GM18502 (cell line): ENCODE data around the gene FIG4.
"Not testable (repeated sequence)": the region's sequence is repeated elsewhere in the genome, so short reads cannot be mapped to it uniquely, and the experiment has no call there.

Experiments used
- ATAC-seq: cut with Tn5 transposase; IDR thresholded peaks from one replicate; pipeline ENCODE4 v1.9.1; 2021; ENCODE audit warnings: mild to moderate bottlenecking; ENCODE audit not compliant: unreplicated experiment, poor library complexity

FIG4 gene

GRCh38 chr6:109834595-109835437 is 143.7 kb downstream of the FIG4 start:
- no peak for ATAC-seq

GRCh38 chr6:109840034-109840433 is 148.9 kb downstream of the FIG4 start:
- no peak for ATAC-seq

- no peak for ATAC-seq
Measured at GRCh38 chr6:109840796-109841195, 149.7 kb downstream of the FIG4 start.

- no peak for ATAC-seq
Measured at GRCh38 chr6:109841869-109842268, 150.8 kb downstream of the FIG4 start.

DNA sequence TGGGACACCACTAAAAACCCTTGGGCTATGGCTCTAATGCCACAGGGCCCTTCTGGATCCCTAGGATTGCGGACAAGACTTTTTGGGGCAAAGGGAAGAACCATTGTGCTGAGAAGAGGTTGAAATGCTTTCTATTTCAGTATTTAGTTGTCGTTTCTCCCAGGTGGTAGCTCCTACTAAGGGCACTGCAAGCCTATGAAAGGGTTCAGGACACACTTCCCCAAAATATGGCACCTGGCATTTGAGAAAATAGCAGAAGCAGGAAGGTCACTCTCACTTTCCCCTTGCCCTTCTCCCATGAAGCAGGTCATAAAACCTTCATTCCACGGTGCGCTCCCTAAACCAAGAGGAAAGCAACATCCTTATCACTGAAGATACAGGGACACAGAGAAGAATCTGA is 161.6 kb downstream of the FIG4 start:
- no peak for ATAC-seq

GRCh38 chr6:109853426-109853825 is 162.3 kb downstream of the FIG4 start:
- no peak for ATAC-seq

DNA sequence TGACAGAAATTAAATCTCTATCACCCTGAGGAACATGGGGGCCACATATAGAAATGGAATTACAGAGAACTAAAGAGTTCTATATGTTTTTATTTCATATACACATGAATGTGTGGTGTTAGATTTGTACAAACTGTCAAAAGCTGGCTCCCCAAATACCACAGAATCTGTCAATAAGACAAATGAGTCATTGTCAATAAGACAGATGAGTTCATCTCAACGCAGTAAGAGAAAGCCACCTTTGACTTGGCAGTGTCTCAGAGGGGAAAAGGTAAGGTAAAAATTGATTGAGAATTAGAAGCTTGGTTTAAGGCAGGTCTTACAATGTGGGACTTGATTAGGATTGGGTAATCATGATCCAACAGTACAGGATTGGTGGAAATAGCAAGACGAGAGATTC is 162.9 kb downstream of the FIG4 start:
- no peak for ATAC-seq

DNA sequence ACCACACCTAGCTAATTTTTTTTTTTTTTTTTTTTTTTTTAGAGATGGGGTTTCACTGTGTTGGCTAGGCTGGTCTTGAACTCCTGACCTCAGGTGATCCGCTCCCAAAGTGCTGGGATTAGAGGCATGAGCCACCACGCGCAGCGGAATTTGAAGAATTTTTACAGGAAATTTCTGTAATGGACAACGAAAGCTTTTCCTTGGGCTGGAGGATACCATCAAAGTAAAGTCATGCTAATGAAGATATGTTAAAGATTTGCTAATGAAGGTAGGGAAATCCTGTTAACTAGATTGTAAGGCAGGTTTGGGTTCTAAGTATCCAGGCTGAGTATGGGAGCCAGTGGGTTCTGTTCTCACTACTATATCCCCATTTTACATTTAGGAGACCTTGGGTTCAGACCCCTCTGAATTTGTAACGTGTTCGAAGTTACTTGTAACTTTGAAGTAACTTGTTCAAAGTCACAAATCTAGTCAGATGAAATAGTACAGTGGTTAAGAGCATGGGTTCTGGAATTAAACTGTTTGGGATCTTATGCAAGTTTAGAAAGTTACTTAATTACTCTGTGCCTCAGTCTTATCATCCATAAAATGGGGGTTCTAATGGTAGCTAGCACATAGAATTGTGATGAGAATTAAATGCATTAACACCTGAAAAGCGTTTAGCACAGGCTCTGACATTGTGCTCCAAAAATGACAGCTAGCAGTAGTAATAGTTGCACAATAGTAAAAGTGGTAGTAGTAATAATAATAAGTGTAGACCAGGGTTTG is 163.6 kb downstream of the FIG4 start:
- ATAC-seq = no peak

GRCh38 chr6:109855476-109856040 is 164.5 kb downstream of the FIG4 start:
- not testable (repeated sequence) for ATAC-seq

- ATAC-seq = no peak
Measured at GRCh38 chr6:109861946-109862345, 170.8 kb downstream of the FIG4 start.

DNA sequence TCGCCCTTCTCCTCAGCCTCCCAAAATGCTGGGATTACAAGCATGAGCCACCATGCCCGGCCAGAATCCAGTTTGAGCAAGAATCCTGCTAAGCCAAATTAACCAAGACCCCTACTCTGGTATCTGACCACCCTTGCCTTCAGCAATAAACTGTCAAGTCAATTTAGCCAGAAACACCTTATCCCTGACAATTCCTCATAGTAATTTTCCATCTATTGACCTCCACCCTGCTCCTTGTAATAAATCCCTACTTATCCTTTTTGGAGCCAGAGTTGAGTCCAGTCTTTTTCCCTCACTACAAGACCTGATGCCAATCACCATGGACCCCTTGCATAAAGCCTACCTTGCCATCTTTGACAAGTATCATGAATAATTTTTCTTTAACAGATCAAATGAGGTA is 173.0 kb downstream of the FIG4 start:
- no peak for ATAC-seq

DNA sequence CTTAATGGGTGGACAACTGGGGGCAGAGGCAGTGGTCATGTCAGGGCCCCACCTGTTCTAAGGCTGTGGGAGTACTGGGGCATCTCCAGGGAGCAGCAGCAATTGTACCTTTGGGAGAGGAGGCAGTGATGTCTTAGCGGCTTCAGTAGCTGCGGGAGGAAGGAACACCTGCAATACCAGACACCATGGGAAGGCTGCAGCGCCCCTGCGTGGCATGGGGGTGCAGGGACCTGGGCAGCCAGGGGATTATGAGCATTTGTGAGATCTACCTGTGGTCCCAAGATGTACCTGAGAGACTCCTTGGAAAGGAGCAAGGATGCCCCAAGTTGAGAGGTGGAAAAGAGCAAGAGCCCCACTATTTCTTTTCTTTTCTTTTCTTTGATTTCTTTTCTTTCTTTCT is 174.9 kb downstream of the FIG4 start:
- no peak for ATAC-seq

GRCh38 chr6:109867009-109867969 is 176.2 kb downstream of the FIG4 start:
- ATAC-seq = no peak

- ATAC-seq = no peak
Measured at GRCh38 chr6:109867970-109868358, 176.9 kb downstream of the FIG4 start.

DNA sequence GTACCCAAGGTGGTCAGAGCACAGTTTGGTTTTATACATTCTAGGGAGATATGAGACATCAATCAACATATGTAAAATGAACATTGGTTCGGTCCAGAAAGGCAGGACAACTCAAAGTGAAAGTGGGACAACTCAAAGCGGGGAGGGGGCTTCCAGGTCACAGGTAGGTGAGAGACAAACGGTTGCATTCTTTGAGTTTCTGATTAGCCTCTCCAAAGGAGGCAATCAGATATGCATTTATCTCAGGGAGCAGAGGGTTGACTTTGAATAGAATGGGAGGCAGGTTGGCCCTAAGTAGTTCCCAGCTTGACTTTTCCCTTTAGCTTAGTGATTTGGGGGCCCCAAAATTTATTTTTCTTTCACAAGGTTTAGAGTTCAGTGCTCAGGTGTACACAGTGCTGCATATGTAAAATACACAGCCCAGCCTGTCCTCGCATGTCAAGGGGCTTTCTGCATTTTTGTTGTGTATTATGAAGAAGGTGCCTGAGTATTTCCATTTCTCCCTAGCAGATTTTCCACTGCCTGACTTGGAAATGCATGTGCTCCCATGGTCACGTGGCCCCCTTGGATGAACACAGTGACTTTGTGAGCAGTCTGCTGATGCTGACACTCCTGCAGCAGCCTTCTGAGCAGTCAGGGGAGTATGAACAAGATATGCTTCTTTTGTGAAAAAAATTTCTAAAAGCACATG is 178.4 kb downstream of the FIG4 start:
- ATAC-seq = not testable (repeated sequence)

GRCh38 chr6:109870089-109870410 is 179.0 kb downstream of the FIG4 start:
- no peak for ATAC-seq

- ATAC-seq = no peak
Measured at GRCh38 chr6:109872549-109872948, 181.5 kb downstream of the FIG4 start.

DNA sequence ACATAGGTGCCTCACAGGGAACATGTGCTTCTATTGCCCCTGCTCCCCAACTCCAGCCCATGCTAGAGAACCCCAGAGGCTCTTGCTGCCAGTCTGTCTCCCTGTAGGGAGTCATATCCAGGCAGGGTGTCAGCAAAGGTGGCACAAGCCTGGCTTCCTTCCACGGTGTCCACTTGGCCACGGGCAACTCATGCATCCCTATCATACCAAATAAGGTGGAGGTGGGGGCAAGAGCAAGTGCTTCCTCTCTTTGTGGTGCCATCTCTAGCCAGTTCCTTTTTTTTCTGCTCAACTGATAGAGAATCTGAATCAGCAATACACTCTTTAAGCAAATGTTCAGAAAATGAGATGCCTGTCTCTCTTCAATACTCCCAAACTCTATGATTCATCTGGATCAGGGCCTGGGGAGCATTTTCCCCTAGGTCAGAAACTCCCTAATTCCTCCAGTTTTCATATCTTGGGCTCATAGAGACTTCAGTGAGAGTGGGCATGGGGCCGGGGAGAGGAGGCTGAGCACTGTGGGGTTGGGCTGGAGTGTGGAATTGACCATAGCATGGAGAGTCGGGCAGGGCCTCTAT is 182.0 kb downstream of the FIG4 start:
- ATAC-seq = no peak

GRCh38 chr6:109874086-109874485 is 183.0 kb downstream of the FIG4 start:
- no peak for ATAC-seq
